ENCODE results near the gene NPR3.

Gene NPR3

DNA sequence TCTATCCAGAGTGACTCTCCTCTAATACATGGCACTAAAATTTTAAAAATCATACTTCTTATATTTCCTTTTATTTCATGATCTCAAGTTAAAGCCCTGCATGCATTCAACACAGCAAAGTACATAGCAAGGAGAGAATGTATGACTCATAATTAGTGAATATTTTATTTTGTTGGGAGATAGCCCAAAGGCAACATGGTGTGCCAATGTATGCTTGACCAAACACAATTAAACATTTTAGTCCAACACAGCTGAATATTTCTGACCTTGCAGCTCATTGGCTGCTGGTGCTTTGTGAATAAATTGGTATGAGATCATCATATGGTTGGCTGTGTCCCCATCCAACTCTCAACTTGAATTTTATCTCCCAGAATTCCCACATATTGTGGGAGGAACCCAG, 103.5 kb downstream of the NPR3 start:
- no peak for DNase-seq

DNA sequence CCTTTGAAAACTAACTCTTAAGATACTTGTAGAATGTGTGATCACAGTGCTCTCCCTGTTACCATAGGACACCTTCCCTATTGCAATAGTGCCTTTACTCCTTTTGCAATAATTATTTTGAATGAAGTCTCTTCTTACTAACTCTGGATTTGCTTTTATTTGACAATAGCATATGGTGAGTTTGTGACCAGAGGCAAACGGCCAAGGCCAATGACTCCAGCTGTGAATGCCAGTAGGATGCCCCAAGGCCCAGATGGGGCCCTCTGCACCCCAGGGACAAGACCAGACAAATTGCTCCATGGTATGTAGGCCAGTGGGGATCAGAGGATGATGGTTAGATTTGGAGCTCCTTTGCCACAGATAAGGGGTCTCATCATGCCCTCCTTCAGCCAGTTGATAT, 116.9 kb downstream of the NPR3 start:
- no peak for DNase-seq

DNA sequence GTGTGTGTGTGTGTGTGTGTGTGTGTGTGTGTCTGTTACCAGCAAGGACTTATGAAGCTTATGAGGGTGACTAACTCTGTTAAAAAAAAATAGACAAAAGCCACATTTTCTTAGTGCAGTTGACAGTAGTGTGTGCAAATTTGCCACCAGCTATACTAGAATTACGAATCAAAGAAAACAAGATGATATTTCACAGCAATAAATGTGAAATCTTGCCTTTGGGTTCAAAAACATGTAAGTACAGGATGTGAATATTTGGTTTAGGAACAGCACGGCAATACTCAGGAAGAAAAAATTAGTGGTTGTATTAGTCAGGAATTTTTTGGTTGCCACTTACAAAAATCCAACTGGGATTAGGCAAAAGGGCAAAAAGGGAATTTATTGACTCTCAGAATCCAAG, 117.4 kb downstream of the NPR3 start:
- DNase-seq = no peak

DNA sequence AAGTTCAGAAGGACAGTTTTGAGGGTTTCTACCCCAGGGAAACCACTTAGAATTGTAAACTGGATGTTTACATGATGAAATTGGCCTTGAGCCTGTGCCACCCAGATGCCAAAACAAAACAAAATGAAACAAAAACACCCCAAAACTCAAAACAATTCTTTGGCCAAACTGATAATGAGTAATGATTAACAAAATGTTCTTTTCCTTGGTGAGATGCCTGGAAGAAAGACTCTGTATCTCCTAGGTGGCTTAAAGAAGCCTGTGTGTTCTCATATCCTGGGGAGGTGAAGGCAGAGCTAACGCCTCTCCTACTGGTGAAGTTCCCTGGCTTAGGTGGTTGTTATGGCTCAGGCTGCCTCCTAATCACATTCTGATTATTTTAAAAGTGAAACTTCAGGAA, 120.5 kb downstream of the NPR3 start:
- DNase-seq = no peak

DNA sequence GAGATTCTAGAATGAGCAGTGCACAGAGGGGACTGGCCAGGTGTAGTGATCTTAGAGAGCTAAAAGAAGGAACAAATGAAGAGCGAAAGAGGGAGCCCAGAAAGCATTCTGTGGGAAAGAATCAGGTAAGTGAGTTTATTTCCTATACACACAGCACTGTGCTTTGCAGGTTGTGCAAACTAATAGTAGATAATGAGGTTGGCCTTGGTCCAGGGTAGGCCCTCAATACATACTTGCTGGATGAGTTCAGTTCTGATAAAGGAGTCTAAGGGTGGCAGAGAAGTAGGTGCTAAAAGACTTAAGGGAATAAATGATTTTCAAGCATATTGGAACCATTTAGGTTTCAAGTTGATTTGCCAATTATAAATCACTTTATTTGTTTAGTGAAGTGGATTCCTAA, 122.0 kb downstream of the NPR3 start:
- no peak for DNase-seq

DNA sequence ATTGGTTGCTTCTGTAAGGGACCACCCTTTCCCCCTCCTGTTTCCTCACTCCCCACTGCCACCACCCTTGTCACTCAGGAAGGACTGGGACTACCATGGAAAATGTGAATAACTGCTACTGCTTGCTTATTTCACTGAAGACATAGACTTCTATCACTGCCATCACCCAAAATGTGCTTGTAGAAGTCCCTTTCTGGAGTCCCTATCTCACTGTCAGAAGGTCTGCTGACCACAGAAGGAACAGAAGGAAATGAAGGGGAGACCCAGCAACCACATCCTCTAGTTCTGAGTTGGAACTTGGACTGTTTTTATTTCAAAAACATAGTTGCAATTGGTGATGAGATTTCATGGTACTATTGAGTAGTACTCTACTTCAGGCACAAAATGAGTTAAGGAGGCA, 122.5 kb downstream of the NPR3 start:
- no peak for DNase-seq

DNA sequence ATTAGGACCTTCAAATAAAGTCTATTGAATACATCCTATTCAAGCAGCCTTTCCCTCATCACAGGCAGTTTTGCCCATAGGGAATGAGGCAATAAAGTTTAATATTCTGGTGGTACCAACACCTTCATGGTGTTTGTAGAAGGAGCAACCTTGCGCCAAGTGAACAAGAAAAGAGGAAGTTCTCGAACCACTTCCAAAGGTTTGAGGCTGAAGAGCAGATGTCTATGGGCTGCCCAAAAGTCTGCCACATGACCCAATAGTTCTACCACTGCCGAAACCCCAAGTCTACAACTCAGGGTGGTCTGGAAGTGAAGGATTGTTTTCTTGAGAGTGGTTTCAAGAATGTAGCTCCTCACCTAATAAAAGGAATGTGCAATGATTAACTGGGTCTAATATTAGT, 123.1 kb downstream of the NPR3 start:
- DNase-seq = no peak

DNA sequence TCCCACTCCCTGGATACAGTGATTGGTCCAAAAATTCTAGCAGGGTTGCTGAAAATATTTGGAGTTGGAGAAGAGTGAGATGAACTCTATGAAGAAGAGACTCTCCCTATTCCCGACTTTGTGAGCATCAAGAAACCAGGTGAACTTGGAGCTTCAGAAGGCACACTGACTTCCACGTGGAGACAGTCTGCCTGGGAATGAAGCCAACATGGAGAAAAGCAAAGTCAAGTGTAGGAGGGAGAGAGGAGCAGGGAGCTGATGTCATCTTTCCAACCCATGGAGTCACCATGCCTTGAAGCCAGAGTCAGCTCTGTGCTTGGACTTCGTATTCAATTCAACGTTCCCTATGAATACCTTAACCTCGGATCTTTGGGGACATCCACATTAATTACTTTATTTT, 125.1 kb downstream of the NPR3 start:
- no peak for DNase-seq

DNA sequence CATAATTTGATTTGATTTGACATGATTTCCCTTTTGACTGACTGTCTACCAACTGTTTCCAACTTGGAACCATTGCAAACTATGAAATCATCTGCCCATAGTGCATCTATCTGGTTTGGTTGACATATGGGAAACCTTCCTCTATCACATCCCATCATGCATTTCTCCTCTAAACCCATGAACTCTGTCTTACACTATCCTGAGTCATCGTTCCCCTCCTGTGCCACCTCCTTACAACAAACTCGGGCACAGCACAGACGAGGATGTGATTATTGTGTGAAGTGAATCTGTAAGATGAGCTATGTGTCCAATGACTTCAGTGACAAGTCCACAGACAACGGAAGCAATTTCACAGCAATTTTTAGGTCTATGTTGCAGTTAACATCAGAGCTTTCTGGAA, 126.1 kb downstream of the NPR3 start:
- DNase-seq = no peak

DNA sequence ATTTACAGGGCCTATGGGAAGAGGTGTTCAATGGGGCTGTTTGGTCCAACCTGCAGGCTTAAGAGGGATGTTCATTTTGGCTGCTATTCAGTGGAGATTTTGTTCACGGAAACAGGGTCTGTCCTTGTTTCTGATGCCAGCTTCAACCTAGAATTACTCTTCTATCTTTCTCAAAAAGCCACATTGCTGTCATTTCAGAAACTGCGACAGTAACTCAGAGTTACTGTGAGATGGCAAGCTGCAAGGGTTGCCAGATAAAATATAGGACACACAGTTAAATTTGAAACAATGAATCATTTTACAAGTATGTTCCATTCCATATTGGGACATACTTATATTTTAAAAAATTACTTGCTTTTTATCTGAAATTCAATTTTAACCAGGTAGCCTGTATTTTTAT, 128.0 kb downstream of the NPR3 start:
- DNase-seq = no peak

DNA sequence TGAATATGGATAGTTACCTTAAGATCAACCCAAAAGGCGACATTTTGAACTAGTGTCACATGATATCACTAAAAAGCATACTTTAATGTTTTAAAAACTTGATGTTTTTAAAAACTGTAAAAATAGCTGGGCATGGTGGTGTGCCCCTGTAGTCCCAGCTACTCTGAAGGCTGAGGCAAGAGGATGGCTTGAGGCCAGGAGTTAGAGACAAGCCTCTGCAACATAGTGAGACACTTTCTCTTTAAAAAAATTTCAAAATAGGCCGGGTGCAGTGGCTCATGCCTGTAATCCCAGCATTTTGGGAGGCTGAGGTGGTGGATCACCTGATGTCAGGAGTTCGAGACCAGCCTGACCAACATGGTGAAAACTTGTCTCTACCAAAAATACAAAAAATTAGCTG, 129.5 kb downstream of the NPR3 start:
- no peak for DNase-seq

Data from NCI-H1092 (cell line).